KMS-11 (cell line): Measurements from ENCODE around the gene ERVFRD-1.

Experiments
- H2AFZ ChIP-seq: fragments of 200-600 bp; sonication (generic); 2 replicates; pipeline ENCODE4 v1.6.1; 2016; ENCODE audit warnings: antibody characterized with exemption, mixed run types, low read depth
- H3K27ac ChIP-seq: fragments of 200-600 bp; sonication (generic); 2 replicates; pipeline ENCODE4 v1.6.1; 2016; ENCODE audit warnings: mild to moderate bottlenecking, mixed run types
- H3K27me3 ChIP-seq: fragments of 200-600 bp; sonication (generic); 2 replicates; pipeline ENCODE4 v1.6.1; 2017; ENCODE audit warnings: mild to moderate bottlenecking, low read depth, mixed run types, moderate library complexity; ENCODE audit not compliant: insufficient read depth
- H3K36me3 ChIP-seq: fragments of 200-600 bp; sonication (generic); 2 replicates; pipeline ENCODE4 v1.6.1; 2017; ENCODE audit warnings: mild to moderate bottlenecking, mixed run types; ENCODE audit not compliant: insufficient read depth
- H3K4me1 ChIP-seq: fragments of 200-600 bp; sonication (generic); 2 replicates; pipeline ENCODE4 v1.6.1; 2016; ENCODE audit warnings: mild to moderate bottlenecking, low read depth, mixed run types; ENCODE audit not compliant: poor library complexity, severe bottlenecking
- H3K4me2 ChIP-seq: fragments of 200-600 bp; sonication (generic); 2 replicates; pipeline ENCODE4 v1.7.0; 2016; ENCODE audit warnings: mild to moderate bottlenecking, mixed run types
- H3K4me3 ChIP-seq: fragments of 200-600 bp; sonication (generic); IDR thresholded peaks from 2 replicates; pipeline ENCODE4 v1.6.1; 2017; ENCODE audit warnings: low read depth, low read length, mixed read lengths; ENCODE audit not compliant: insufficient read depth
- H3K79me2 ChIP-seq: fragments of 200-600 bp; sonication (generic); 2 replicates; pipeline ENCODE4 v1.6.1; 2016; ENCODE audit warnings: low read depth, mixed run types; ENCODE audit not compliant: insufficient read depth
- H3K9ac ChIP-seq: fragments of 200-600 bp; sonication (generic); 2 replicates; pipeline ENCODE4 v1.6.1; 2016; ENCODE audit warnings: mild to moderate bottlenecking, mixed run types
- H4K20me1 ChIP-seq: fragments of 200-600 bp; sonication (generic); 2 replicates; pipeline ENCODE4 v1.6.1; 2016; ENCODE audit warnings: mild to moderate bottlenecking, mixed run types; ENCODE audit not compliant: insufficient read depth
- TF ChIP-seq, protein P1 (sequence below): fragments of 200-600 bp; sonication (generic); conservative IDR thresholded peaks from 2 replicates; pipeline ENCODE4 v1.6.1; 2017; ENCODE audit warnings: low read depth, mild to moderate bottlenecking, antibody characterized with exemption, low read length, moderate library complexity, mixed read lengths

The ERVFRD-1 gene

DNA sequence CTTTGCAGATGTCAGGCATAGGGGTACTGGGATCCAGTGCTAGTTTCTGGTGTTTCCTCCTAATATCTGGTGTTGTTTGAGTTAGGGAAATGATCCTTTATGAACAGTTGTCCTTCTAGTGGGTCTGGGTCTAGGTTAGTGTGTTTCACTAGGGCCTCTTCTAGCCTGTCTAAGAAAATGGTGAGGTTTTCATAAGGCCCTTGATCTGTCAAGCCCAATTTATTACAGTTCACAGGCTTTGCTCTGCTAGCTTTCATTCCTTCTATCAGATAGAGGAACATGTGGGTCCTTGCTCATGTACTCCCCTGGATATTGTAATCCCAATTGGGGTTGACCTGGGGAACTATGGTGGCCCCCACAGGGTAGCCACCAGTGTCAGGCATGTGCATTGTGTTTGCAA is 2.8 kb downstream of the ERVFRD-1 start:
- Histone ChIP-seq H3K4me1 (no peaks in the 10 kb centered on the region), H3K36me3 (no peaks in the 10 kb centered on the region), H3K27me3 (no peaks in the 10 kb centered on the region), H3K9ac (no peak overlapping the region), H3K4me2 (no peak overlapping the region), H3K27ac (no peak overlapping the region), H3K4me3 (no peak overlapping the region), H2AFZ (no peak overlapping the region), H4K20me1 (0 out of 2 replicates have a peak, but pooled peaks cover 5% of the 10 kb centered on the region), H3K79me2 (peaks cover 81% of the 10 kb centered on the region)
- TF ChIP-seq, protein P1, sequence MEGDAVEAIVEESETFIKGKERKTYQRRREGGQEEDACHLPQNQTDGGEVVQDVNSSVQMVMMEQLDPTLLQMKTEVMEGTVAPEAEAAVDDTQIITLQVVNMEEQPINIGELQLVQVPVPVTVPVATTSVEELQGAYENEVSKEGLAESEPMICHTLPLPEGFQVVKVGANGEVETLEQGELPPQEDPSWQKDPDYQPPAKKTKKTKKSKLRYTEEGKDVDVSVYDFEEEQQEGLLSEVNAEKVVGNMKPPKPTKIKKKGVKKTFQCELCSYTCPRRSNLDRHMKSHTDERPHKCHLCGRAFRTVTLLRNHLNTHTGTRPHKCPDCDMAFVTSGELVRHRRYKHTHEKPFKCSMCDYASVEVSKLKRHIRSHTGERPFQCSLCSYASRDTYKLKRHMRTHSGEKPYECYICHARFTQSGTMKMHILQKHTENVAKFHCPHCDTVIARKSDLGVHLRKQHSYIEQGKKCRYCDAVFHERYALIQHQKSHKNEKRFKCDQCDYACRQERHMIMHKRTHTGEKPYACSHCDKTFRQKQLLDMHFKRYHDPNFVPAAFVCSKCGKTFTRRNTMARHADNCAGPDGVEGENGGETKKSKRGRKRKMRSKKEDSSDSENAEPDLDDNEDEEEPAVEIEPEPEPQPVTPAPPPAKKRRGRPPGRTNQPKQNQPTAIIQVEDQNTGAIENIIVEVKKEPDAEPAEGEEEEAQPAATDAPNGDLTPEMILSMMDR: no peak

DNA sequence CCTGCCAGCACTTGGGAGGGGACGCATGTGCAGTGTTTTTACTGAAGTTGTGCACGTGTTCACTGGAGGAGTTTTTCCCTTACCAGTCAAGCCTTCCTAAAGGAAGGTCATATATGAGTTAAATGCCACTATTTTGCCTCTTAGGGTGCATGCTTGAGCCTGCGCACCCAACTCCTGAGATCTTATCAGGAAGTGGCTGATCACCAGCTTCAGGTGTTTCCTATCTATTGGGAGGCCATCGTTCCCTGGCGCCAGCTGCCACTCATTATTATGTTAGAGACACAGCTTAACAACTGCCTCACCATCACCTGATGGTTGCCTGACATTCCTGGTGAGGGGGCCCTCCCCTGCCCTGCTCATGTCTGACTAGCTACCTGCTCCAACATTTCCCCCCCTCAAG is 8.5 kb downstream of the ERVFRD-1 start:
- Histone ChIP-seq H3K27me3 (no peaks in the 10 kb centered on the region), H4K20me1 (no peaks in the 10 kb centered on the region), H3K79me2 (peaks cover 94% of the 10 kb centered on the region), H3K9ac (no peak overlapping the region), H3K4me1 (no peaks in the 10 kb centered on the region), H3K4me2 (no peak overlapping the region), H3K4me3 (no peak overlapping the region), H2AFZ (no peak overlapping the region), H3K27ac (no peak overlapping the region), H3K36me3 (no peaks in the 10 kb centered on the region)
- TF ChIP-seq, protein P1: no peak

DNA sequence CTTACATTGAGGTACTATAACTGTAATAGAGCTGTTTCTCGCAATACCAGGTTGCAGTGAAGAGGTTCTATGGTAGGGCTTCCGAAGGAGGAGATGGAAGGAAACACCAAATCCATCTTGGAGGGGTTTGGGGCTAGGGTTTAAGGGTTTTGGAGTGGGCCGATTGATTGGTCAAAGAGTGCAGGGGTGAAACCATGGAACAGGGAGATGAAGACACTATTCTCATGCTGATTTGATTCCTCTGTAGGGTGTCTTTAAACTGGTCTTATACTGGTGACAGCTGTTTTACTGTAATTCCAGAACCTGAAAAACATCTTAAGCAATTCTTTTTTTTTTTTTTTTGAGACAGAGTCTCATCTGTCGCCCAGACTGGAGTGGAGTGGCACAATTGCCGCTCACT is 10.1 kb downstream of the ERVFRD-1 start:
- Histone ChIP-seq H3K9ac (no peak overlapping the region), H3K27me3 (no peaks in the 10 kb centered on the region), H2AFZ (no peak overlapping the region), H3K4me3 (no peak overlapping the region), H3K79me2 (peaks cover 99% of the 10 kb centered on the region), H3K4me1 (peaks cover 2% of the 10 kb centered on the region), H4K20me1 (no peaks in the 10 kb centered on the region), H3K36me3 (no peaks in the 10 kb centered on the region), H3K4me2 (no peak overlapping the region), H3K27ac (no peak overlapping the region)
- TF ChIP-seq, protein P1: no peak

DNA sequence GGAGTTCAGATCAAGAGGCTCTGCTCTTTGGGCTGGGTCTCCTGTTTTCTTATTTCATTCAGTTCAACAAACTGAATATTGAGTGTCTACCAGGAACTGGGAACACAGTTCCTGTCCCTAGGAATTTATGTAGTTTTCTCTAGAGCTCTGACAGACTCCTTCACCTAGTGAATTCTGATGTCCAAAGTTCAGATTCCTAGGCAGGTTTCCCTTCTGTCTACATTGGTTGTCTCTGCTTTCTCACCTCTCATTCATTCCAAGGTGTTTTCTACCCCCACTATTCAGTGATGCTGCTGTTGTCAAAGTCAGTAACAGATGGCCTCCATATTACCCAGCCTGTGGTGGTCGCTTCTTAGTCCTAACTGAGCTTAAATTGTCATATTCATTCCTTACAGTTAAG is 13.5 kb downstream of the ERVFRD-1 start:
- TF ChIP-seq, protein P1: no peak
- no peak overlapping the region for H3K4me2 ChIP-seq
- no peak overlapping the region for H3K4me3 ChIP-seq
- H3K36me3 ChIP-seq: no peaks in the 10 kb centered on the region
- H2AFZ ChIP-seq: no peak overlapping the region
- no peak overlapping the region for H3K27ac ChIP-seq
- H3K27me3 ChIP-seq: no peaks in the 10 kb centered on the region
- H3K4me1 ChIP-seq: peaks cover 13% of the 10 kb centered on the region
- no peak overlapping the region for H3K9ac ChIP-seq
- no peaks in the 10 kb centered on the region for H4K20me1 ChIP-seq
- peaks cover 86% of the 10 kb centered on the region for H3K79me2 ChIP-seq
